Right forelimb (tissue), 1 donor: ENCODE measurements around the gene MEGF11.

Experiments used
- DNase-seq: peaks from one replicate; pipeline ENCODE4 v3.0.0-alpha.2; 2018

Gene MEGF11

DNA sequence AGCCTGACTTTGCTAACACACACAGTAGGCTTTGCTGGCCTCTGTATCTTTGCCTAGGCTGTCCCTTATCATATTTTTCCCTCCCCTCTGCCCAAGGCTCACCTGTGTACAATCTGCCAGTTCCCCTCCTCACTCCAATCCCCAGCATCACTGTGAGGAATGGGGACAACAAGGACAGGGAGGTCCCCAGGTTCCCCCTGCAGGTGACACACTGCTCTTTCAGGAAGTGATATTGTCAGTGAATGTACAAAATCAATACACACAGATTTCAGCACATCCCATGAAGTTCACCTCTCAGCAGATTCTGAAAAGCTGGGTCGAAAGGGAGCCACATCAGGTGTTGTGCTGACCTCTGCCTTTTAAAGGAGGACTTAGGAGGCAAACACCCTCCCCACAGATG lies 206.8 kb downstream of the MEGF11 start:
- no peak for DNase-seq

DNA sequence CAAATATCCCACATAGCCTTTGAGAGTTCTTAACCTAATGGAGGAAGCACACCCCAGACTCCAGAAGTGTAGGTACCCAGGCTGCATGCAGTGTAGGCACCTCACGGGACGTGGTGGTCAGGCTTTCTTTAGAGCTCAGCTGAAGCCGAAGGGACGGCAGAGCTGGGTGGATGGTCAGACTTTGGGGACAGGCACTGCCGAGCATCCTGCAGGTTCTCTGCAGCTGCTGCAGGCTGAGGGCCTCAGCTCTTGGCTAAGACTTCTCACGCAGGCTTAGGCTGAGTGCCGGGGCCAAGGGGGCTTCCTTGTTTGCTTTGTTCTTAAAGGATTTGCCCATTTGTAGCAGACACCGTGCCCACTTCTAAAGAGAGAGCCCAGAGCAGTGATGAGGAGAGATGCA lies 207.2 kb downstream of the MEGF11 start:
- DNase-seq: no peak

DNA sequence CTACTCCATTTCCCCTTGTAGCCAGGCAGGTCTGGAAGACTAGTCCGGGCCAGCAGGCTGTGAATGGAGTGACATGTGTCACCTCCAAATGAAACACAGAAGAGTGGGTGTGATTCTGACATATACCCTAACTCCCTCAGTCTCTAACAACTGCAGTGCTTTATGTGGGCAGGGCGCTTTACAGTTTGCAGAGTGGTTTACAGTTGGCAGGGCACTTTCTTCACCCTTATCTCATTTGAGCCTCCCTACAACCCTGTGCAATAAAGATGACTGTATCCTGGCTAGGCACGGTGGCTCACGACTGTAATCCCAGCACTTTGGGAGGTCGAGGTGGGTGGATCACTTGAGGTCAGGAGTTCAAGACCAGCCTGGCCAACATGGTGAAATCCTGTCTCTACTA lies 208.0 kb downstream of the MEGF11 start:
- no peak for DNase-seq

DNA sequence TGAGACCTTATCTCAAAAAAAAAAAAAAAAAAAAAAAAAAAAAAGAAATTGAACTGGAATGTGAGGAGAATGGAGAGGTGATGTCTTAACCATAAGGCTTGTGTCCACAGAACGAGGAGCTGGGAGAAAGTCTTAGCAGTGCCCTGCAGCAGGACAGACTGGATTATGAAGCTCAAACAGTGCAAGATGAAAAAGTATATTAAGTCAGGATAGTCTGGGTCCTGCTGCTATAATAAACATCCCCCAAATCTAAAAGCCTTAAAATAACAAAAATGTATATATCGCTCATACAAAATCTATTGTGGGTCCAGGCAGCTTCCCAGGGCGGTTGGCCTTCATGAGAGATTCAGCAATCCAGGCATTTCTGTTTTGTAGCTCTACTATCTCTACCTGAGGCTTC lies 208.7 kb downstream of the MEGF11 start:
- DNase-seq: no peak

DNA sequence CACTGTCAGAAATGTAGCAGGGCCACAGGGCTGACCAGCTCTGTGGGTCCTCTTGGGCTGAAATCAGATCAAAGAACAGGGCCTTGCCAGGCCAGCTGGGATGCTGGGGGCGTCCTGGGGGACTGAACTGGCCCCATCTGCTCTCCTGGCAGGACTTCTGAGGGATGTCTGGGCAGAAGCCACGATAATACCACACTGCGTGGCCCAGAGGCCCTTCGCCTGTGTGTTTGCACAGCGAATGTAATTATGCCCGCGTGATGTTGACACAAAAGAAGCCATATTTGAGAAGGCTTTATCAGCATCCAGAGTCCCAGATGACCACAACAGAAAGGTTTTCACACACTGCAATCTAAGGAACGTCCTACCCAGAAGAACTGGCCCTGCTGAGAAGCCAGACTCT lies 210.3 kb downstream of the MEGF11 start:
- no peak for DNase-seq

DNA sequence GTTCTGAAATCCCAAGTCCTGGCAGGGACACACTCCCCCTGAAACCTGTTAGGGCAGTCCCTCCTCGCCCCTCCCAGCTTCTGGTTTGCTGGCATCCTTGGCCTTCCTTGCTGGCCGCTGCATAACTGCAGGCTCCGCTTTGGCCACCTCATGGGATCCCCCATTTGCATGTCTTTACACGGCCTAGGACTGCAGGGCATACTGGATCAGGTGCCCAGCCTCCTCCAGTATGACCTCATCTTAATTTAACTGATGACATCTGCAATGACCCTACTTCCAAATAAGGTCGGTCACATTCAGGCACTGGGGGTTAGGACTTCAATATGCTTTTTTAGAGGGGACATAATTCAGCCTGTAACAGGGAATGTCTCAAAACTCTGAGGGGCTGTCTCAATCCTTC lies 210.9 kb downstream of the MEGF11 start:
- no peak for DNase-seq

DNA sequence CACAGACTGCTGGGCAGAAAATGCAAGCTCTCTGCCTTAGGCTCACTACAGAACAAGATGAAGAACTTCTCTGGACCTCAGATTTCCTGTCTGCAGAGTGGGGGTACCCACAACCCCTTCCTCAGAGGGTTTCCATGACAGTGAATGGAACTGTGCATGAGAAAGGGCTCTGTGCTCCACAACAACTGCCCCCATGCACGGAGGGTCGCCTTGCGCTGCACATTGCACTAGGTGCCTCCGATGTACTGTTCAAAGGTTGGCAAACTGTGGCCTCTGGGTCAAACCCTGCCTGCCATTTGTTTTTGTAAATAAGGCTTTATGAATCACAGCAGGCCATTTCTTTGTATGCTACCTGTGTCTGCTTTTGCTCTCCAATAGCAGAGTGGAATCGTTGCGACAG lies 212.3 kb downstream of the MEGF11 start:
- DNase-seq: no peak

DNA sequence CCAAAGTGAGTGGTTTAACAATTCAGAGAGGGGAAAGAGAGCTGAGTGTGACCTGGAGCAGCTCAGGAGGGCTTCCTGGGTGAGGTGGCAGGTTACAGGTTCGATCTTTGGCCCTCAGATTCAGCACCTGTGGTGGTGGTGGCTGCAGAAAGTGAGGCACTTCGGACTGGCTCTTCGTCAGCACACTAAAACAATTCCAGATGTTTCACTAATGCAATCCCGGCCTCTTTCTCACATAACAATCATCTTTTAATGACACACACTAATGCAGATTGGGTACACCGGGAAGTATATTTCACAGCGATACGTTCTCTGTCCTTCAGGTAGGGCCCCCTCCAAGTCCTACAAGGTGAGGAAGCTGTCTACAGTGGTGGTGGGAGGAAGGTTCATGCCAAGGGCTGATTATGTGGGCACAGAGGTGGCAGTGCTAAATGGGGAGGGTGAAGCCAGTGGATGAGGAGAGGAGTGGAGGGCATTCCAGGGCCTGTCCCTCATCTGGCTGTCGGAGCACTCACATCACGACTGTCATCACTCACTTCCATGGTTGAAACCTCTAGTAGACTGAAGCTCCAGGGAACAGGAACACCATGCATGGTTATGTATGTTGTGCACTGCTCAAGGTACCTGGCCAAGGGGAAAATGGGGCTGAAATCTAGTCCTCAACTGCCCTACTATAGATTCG lies 213.2 kb downstream of the MEGF11 start:
- no peak for DNase-seq

DNA sequence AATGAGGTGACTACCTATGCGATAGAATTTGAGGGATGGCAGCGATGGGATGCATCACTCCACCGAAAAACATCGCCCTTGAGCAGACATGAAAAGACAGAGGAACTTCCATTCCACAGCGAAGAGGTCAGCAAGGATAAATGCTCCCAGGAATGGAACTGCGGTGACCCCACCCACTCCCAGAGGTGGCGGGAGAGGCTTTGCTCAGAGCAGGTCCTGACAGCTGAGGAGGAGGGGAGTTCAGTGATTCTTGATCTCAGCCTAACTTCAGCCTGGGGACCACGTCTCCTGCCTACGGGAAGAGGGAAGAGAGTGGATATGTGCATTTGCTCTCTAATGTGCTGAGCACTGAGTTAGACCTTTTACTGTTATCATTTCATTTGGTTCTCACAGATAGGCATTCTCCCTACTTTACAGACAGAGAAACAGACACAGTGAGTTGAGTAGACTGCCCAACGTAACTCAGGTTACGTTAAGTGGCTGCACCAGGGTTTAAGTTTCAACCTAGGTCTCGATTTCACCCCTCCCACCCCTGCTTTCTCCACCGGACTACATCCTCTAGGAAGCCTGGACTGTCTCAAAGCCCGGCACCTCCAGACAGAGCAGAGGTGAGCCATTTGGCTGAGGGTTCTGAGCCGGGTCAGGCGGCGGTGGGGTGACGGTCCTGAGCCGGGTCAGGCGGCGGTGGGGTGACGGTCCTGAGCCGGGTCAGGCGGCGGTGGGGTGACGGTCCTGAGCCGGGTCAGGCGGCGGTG lies 214.3 kb downstream of the MEGF11 start:
- DNase-seq: no peak

DNA sequence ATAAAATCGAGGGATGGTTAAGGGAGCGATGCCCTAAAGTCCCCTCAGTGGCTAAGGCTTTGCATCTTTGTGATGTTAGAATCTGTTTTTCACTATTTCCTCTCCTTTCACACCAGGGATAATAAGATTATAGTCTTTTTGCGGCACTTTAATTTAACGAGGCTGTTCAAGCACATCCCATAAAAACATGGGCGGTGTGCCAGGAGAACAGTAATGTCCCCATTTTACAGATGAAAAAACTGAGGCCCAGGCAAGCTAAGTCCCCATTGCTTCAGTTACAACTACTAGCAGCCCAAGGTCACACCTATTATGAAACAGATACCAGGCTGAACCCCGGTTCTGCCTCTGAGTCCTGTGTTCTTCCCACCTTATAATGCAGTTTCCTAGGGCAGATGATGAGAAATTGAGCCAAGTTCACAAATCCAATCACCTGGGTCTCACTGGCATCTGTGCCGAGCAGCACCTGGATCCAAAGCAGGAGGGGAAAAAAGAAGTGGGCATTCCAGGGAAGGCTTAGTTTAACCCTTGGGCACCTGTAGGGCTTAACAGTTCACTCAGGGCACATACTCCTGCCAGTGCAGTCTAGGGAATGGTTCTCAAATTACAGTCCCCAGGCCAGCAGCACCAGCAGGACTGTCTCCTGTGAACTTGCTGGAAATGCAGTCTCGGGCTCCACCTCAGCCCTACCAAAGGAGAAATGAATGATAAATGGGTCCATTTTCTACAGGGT lies 215.0 kb downstream of the MEGF11 start:
- no peak for DNase-seq

DNA sequence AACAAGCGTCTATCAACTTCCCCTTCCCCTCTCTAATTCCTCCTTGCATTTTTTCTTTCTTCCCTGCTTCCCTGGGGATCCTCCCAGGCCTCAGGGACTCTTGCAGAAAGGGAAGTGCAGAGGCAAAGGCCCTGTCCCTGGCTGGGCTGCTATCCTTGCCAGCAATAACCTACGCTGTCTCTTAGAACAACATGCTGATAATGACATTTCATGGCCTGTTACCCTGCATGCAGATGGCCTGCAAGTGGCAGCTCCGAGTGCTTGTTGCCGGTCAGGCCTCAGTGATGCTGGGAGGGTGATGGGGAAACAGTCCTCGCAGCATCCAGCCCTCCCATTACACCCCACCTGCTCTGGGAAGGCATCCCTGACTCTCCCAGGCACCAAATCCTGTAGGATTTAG lies 216.7 kb downstream of the MEGF11 start:
- no peak for DNase-seq

DNA sequence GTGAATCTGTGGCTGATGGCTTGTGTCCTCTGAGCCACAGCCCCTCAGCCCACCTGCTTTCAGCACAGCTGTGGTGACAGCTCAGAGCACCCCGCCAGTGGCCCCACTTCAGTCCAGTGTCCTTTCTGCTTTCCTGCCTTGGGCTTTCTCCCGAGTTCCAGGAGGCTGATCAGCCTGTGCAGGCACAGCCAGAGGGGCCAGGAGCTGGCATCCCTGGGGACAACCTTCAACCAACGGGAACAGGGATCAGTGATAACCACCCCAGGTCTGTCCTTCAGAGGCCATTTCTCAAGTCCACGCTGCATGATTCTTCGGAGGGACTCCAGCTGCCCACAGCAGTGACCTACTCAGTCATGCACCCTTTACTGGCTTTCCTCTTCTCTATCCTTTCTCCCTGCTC lies 217.6 kb downstream of the MEGF11 start:
- DNase-seq: no peak

DNA sequence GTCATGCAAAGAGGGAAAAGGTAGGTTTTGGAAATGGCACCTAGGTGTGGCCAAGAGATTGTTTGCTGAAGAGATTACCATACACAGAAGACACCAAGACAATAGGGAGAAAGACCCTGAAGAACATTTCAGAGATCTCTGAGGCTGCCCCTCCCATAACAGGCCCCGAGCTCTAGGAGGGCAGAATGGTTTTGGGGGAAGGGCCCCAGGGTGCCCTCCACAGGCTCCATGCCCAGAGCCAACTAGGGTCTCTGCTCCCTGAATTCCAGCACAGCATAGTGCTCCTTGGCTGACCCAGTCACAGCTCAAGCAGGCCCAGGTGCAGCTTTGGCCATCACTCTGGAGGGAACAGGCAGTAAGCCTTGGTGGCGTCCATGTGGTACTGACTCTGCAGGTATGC lies 220.4 kb downstream of the MEGF11 start:
- no peak for DNase-seq

DNA sequence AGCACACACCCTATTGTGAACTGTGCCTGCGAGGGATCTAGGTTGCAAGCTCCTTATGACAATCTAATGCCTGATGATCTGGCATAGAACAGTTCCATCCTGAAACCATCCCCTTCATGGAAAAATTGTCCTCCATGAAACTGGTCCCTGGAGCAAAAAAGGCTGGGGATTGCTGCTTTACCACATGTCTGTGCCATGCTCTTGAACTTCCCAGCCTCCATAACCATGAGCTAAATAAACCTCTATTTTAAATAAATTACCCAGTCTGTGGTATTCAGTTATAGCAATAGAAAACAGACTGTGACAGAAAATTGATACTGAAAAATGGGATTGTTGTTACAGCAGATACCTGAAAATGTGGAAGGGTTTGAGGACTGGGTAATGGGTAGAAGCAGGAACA lies 221.5 kb downstream of the MEGF11 start:
- no peak for DNase-seq

DNA sequence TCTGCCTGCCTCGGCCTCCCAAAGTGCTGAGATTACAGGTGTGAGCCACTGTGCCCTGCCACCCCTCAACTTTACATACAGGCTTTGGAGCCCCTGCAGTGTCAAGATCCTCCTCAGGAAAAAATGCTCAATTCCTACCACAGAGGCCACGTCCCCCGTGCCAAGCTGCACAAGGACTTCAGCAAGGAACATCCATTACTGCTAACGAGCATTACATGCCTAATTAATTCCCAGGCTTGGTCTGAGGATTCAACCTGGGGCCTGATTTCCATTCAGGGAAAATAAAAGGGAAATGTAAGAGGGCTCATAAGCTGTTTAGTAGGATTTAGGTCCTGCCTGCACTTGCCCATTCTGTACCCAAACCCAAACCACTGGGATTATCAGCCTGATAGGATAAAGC lies 222.9 kb downstream of the MEGF11 start:
- no peak for DNase-seq

DNA sequence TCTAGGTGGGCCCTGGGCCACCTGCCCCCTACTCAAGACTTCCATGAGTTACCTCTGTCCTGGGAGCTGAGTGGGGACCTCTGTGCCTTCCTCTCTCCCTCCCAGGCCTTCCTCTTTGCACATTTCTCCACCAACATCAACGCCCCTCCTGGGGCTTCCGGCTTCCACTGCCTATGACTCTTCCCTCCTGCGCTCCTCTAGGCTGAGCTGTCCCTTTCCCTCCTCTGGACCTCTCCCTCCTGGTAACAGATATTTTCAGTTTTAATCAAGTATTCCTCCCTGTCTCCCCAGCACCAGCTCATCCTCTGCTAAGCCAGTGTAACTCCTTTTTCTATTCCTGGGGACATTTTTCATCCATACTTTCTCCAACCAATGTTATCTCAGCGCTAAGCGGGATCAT lies 223.9 kb downstream of the MEGF11 start:
- no peak for DNase-seq

DNA sequence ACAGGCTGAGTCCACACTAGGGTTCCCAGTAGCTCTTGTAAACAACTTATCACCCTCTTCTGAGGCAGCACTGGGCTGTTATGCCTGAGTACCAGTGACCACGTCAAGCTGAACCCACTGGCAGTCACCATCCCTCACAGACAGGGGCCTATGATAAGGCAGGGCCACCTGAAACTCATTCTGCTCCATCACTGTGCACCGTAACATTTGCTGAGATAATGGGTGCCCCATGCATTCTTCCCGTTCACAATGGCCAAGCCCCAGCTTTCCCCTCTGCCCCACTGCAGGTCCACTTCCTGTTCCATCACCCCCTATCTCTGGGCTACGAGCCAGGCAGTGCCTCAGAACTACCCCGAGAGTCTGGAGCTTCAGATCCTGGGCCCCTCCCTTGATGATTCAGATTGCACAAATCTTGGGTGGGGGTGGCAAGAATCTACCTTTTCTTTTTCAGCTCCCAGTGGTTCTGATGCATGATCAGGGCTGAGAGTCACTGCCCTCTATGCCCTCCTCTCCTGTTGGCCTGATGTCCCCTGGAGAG lies 226.2 kb downstream of the MEGF11 start:
- no peak for DNase-seq

DNA sequence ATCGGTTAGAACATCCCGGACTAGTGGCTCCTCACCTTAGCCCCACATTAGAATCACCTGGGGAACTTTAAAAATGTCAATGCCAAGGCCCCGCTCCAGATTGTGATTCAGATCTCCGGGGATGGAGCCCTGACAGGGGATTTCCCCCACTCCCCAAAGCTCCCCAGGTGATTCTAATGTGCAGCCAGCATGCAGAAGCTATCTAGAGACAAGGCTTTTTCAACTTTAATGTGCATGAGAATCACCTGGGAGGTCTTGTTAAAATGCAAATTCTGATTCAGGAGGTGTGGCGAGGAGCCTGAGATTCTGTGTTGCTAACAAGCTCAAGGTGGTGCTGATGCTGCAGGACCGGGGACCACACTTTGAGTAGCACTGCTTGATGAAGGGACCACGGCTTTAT lies 227.6 kb downstream of the MEGF11 start:
- no peak for DNase-seq

DNA sequence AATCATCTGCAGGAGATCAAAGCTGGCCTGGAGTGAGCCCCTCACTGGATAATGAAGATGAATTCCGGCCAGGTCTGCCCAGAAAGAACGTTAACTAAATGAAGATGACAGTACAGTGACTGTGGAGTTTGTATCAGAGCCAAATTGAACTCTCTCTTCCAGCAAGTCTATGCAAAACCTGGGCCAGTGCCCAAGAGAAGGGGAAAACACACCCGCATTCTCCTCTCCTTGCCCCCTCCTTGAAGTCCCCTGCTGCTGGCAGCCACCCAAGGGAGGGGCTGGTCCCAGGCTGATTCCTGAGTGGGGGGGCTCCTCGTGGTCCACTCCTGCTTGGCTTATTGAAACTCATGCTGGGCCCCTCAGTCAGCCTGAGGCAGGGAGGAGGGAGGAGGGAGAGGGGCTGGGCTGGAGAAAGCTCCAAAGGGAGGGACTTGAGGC lies 228.5 kb downstream of the MEGF11 start:
- DNase-seq: peak; percentile 57

DNA sequence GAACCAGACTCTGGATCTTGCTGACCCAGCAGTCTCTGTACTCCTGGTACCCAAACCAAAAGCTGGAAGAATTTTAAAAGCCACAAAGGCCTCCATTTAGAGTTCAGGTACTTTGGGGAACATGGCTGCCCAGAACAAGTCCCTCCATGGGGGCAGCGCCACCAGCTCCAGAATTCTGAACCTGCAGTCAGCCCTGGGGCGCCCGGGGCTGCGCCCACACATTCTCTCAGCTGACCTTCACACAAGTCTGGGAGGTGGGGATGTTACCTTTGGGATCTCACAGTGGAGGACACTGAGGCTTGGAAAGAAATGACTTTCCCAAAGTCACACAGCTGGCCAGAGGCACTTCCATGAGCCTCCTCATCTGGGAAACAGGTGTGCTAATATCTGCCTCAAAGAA lies 229.4 kb downstream of the MEGF11 start:
- DNase-seq: no peak

DNA sequence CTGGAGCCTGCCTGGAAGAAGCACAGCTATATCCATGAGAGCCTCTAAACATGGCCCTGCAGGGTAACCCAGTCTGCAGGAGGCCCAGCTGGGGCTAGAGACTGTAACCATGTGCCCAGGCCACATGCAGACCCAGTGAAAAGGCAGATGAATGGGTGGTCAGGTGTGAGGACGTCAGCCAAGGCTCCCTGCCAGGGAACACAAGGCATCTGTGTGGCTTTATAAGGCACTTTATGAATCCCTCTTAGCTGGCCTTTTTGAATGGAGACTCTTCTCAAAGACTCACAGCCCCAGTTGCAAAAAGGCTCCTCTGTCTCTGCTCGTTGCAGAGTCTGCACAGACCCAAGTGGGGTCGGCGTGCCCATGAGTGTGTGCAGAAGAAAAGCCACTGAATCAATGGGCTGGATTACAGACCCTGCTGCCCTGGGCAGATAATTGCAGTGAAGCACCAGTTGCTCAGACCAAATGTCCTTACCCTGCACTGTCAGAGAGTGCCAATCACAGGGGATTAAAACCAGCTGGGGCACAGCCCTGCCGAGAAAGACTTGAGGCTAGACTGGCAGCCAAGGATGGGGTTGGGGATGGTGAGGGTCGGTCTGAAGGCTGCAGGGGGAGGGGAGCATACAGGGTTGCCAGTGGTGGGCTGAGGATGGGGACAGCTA lies 230.1 kb downstream of the MEGF11 start:
- peak; percentile 71 for DNase-seq

DNA sequence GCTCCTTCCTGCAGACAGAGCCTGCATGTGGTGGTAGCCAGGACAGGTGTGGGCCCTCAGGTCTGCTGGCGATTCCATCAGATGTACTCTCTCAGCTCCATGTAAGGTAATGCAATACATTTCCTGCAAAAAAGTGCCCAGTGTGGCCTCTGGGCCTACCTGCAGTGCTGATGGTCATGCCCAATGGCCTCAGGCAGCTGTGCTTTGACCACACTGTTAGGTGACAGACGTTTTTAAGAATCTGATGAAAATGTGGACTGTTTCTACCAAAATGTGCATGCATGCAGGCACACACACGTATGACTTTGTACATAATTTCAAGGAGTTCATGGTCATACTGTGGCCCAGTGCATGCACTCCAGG lies 231.4 kb downstream of the MEGF11 start:
- no peak for DNase-seq

DNA sequence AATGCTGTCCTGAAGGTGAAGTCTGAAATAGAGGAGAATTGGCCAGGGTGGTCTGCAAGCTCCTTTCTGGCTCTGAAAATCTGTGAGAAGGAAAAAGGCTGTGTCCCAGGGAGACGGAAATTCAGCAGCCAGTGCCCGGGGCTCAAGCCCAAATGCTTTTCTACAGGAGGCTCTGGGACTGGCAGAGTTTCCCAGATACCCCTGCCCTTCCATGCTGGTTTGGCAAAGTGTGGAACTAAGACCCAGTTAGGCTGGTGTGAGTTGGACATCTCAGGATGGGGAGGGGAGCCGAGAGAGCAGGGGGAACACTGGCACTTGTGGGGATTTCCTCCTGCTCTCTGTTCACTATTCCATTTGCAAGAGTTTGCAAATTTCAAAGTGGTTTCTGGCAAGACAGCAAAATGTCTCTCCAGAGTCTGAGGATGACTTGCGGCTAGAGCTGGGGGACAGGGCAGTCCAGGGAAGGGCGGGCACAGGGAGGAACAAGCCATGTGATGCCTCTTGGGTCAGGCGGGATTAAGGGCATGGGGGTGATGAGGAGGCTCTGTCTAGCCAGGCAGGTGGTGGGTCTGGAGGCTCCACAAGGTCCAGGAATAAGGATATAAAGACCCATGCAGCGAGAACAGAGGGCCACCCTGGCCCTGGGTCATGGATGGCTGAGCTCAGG lies 231.9 kb downstream of the MEGF11 start:
- no peak for DNase-seq
